ENCODE results near the gene OPALIN.

Gene OPALIN

DNA sequence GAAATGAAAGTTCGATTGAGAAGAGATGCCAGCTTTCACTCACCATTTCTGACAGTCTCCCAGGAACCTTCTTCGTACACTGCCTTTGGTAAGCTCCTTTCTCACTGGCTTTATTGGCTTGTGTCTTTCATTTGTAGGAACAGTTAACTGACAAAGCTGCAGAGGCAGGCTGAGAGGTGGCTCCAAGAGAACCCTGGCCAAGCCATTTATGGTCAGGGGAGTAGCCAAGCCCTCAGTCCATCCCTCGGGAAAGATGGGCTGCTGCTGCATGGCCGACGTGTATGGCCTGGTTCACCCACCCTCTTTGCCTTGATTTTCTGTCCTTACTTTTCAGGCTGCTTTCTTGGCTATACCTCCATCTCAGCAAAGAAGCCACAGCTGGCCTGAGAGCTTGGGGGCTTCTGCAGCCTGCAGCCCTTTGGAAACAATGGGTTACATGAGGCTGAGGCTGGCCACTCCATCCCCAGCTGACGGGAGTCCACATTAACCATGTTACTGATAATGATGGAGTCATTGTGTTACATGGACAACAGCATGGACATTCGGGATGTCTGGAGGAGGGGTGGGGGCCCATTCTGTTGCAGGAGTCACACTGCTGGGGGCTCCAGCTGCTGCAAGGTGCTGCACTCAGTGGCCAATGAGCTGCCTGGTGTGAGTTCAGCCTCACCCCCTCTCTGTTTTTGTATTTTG, at the start of gene OPALIN:
Gene OPALIN (minus strand): TSS at position 152 of the 690 bp plus-strand sequence. CDS start 106 bp downstream, at position 46.
- no peak for DNase-seq (ENCODE audit: low read depth in 2 of 2, low spot score in 1 of 2)

DNA sequence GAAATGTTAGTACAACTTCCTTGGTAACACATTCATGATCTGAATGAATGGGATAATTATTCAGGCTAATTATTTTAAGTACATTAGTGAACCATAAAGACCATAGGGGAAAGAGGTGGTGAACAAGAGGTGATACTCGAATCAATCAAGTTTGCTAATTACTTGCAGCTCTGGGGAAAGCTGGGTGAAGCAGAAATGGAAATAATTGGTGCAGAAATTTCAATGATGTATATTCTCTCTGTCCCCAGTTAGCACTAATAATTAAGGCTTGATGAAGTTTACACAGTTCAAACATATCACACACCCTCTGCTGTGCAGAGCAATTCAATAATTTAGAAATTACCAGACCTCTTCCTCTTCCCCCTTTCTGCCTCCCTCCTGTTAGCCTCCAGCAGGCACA, 49.4 kb upstream of the OPALIN start:
- no peak for DNase-seq (ENCODE audit: low read depth in 2 of 2, low spot score in 1 of 2)

- no peak for DNase-seq (ENCODE audit: low read depth in 2 of 2, low spot score in 1 of 2)
Observed at GRCh38 chr10:96407560-96408069, 48.8 kb upstream of the OPALIN start.

DNA sequence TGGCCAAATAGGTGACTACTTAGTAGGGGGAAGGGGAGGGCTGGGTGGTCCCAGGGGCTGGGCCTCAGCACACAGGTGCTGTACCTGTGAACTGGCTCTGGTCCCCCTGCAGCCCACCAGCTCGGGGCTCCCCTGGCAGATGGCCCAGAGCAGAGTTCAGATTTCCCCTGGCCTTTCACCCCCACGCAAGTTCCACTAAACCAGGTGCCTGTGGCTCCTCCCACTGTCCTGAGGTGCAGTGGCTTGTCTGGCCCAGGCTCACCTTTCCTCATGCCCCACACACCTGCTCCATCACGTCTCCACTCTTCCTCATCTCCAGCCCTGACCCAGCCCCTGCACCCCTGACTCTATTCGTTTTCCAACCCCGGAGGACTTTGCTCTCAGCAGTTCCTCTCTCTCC, 47.3 kb upstream of the OPALIN start:
- DNase-seq (ENCODE audit: low read depth in 2 of 2, low spot score in 1 of 2) = no peak

DNA sequence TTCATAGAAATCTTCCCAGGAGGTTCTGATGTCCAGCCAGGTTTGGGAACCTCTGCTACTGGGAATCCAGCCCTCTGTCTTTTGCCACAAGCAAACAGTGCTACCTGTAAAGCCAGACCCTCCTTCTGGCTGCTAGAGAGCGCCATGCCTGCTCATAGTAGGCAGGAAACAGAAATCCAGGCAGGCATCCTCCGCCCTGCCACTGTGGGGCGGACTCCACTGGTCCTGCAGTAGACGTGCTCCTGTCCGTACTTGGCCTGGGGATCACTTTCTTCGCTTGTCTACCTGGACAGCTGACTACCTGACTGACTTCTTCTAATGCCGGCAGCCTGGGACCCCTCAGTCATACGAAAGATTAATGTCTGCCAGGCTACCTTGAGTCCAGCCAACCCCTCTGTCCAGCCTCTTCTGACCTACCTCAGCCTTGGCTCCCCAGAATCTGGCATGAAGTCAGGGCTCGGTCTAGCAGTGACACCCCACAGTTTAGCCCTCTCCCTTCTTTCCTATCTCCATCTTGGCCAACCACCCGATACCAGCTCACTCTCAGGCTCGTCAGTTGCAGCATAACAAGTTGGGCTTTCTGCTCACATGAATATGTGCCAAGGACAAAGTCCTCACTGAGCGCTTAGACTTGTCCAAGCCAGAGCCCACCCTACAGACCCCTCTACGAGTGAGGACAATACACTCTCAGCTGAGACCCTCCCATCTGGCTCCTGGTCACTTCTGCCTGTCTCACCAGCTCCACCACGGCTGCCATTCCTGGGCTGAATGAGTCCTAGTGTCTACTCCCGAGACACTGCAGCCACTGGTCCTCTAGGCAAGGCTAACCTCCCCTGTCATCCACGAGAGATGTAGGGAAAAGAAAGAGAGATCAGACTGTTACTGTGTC, 43.9 kb upstream of the OPALIN start:
- no peak for DNase-seq (ENCODE audit: low read depth in 2 of 2, low spot score in 1 of 2)

GRCh38 chr10:96401036-96401435, 42.2 kb upstream of the OPALIN start:
- no peak for DNase-seq (ENCODE audit: low read depth in 2 of 2, low spot score in 1 of 2)

DNA sequence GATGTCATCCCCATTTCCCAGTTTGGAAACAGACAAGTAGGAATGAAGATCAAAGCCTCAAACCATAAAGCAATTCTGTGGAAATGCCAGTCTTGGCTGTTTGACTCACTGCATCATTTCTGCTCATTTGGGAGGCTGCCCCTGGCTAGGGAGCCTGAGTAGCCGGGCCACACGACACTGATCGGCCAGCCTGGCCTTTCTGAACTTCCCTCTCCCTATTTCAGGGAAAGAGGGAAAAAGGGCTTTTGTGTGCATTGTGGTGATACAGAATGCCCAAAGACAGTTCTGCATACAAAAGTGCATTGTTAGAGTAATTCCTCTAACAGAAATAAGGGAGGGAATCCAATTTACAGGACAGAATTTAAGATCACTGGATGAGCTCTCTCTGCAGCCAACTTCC, 41.7 kb upstream of the OPALIN start:
- no peak for DNase-seq (ENCODE audit: low read depth in 2 of 2, low spot score in 1 of 2)

DNA sequence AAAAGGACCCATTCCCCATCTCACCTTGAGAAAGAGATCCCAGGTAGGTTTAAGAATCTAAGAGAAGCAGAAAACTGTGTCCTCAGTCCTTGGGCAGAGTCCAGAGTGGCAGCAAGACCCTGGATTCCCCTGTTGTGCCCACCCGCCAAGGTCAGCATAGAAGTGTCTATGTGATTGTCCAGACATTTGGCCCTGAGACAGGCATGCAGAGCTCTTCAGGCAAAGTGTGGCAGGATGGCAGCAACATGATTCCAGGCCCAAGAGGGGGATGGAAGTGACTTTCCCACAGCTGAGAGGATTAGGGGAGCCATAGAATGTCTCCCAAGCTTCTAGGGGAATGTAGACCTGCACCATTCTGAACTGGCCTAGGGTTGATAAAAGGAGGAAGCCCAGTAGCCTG, 39.1 kb upstream of the OPALIN start:
- no peak for DNase-seq (ENCODE audit: low read depth in 2 of 2, low spot score in 1 of 2)

- DNase-seq (ENCODE audit: low read depth in 2 of 2, low spot score in 1 of 2) = peak; percentile 5 to 17
Observed at GRCh38 chr10:96395931-96396877, 37.4 kb upstream of the OPALIN start.

- no peak for DNase-seq (ENCODE audit: low read depth in 2 of 2, low spot score in 1 of 2)
Observed at GRCh38 chr10:96390460-96390864, 31.7 kb upstream of the OPALIN start.

DNA sequence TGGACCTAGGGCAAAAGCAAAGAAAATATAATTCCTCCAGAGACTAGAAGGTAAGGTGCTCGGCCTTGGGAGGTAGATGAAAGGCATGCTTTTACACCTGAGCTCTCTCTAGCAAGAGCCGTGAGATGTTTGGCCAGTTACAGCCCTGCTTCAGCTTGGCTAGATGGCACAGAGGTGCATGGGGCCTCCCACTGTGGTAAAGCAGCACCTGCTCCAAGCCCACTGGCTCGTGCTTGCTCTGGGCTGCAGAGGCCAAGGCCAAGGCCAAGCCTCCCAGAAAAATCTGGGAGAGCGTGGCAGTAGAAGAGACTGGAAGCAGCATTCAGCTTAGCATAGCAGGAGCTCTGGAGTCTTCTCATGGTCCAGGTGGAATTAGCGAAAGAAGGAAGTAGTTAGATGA, 31.0 kb upstream of the OPALIN start:
- DNase-seq (ENCODE audit: low read depth in 2 of 2, low spot score in 1 of 2) = no peak

DNA sequence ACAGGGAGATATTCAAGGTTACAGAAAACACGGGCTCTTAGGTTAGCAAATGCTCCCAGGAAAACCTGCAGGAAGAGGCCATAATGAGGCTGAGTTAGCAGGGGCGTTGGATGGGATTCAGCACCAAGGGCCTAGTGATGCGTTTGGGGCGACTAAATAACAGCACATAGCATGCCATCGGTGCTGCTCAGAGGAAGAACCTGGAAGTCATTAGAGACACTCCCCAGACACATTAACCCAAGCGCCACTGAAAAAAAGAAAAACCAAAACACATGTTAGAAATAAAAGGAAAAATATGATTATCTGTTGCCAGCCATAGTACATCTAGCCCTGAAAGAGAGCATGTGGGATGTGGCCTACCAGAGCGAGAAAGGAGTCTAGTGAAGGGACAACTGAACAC, 28.8 kb upstream of the OPALIN start:
- DNase-seq (ENCODE audit: low read depth in 2 of 2, low spot score in 1 of 2) = no peak

- no peak for DNase-seq (ENCODE audit: low read depth in 2 of 2, low spot score in 1 of 2)
Observed at GRCh38 chr10:96387161-96387560, 28.4 kb upstream of the OPALIN start.

DNA sequence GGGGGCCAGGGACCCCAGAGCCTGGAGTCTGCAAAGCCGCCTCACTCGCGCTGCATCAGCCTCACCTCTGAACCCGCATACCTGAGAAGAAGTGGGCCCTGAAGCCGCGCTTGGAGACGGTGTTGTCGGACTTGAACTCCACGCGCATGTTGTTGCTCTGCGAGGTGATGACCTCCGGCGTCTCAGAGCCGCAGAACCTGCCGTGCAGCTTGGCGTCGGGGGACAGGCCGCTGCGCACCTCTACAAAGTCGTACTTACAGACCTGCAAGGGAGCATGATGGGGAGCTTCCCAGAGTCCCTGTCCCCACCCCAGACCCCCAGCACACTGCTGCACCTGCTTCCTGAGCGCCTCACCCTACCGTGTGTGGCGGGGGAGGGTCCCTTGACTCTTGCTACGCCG, 25.7 kb upstream of the OPALIN start:
- DNase-seq (ENCODE audit: low read depth in 2 of 2, low spot score in 1 of 2) = no peak

GRCh38 chr10:96380821-96381220, 22.0 kb upstream of the OPALIN start:
- DNase-seq (ENCODE audit: low read depth in 2 of 2, low spot score in 1 of 2) = no peak

DNA sequence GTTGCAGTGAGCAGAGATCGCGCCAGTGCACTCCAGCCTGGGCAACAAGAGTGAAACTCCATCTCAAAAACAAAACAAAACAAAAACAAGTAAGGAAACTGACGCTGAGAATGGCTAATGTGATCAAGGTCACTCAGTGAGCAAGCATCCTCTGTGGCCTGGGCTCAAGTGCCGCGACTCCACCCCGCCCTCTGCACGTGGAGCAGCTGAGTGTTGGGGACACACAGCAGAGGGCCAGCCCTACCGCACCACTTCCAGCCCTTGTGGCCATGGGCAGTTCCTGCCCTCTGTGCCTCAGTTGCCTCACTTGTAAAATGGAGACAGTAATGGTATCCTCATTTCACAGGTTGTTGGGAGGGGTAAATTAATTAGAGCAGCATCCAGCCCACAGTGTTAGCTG, 21.0 kb upstream of the OPALIN start:
- DNase-seq (ENCODE audit: low read depth in 2 of 2, low spot score in 1 of 2) = no peak

- DNase-seq (ENCODE audit: low read depth in 2 of 2, low spot score in 1 of 2) = no peak
Observed at GRCh38 chr10:96378741-96379140, 19.9 kb upstream of the OPALIN start.

DNA sequence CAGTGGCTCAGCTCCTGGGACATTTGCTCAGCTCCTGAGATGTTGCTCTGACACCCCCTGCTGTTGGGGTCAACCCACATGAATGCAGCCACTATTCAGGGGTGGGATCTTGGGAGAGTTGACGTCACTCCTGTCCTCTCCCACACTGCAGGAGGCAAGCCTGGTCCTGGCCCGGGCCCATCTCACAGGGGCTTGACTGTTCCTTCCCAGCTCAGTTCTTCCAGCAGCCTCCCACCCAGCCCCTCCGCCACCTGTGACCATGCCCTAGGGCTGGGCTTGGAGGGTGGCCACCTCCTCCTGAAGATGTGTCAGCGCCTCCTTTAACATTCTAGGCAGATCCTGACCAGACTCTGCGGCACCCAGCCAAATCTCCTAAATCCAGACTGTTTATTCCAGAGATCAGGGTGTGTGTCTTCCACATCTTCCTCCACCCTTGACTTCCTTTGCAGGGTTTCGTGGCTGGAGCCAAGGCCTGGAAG, 19.1 kb upstream of the OPALIN start:
- DNase-seq (ENCODE audit: low read depth in 2 of 2, low spot score in 1 of 2) = no peak

DNA sequence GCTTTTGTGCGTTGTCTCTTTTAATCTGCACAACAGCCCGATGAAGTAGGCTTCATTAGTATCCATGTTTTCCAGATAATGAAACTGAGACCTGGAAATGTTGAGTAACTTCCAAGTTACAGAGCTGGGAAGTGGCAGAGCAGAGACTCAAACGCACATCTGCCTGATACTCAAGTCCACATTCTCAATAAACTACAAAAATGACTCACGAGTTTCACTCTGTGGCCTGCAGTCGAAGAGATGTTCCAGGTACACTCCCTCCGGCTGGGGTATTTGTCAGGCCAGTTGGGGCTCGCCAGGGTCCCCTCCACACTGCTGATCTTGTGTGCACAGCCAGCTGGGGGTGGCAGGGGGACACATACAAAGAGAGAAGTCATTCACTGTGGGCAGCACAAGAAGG, 17.7 kb upstream of the OPALIN start:
- DNase-seq (ENCODE audit: low read depth in 2 of 2, low spot score in 1 of 2) = no peak

DNA sequence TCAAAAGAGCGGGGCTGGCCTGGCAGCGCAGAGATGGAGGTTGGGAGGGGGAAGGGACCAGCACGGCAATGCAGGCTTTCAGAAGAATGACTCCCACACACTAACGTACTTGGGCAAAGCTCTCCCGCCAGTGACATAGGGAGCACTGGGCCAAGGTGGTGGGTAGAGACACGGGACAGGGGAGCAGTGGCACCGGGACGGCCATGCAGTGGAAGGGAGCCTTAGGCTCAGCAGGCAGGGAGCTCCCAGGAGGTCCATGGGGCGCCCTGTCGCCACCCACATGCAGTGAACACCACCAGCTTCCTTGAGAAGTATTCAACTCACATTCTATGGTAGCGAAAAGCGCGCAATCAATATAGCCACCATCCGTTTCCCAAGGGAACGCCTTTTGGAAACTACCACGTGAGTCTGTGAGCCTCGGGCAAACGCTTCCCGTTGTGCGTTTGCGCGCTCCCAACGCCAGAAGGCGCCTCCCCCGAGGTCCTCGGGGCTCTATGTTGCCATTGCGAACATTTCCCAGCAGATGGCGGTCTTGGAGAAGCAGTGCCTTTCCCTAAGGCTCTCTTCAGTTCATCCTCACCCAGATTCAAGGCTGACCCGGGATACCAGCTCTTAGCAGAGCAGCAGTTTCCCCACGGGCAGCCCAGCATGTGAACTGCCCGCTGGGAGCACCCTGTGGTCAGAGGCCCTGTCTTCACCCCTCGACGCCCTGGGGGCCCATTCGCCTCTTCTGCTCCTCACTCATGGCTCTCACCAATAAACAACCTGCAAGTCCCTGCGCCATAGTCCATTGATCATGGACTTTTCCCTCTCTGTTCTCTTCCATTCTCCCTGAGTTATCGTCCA, 16.4 kb upstream of the OPALIN start:
- DNase-seq (ENCODE audit: low read depth in 2 of 2, low spot score in 1 of 2) = peak; percentile 31 to 32
